Cerebellar nuclear complex (tissue), 1 donor: ENCODE results near the gene WWOX.
"Not testable (repeated sequence)": the region's sequence is repeated elsewhere in the genome, so short reads cannot be mapped to it uniquely, and the experiment has no call there.

Experiments used
- DNase-seq, 2 experiments: peaks; one replicate each; lab custom pipeline; 2025; lab: John Stamatoyannopoulos, UW

Gene WWOX

DNA sequence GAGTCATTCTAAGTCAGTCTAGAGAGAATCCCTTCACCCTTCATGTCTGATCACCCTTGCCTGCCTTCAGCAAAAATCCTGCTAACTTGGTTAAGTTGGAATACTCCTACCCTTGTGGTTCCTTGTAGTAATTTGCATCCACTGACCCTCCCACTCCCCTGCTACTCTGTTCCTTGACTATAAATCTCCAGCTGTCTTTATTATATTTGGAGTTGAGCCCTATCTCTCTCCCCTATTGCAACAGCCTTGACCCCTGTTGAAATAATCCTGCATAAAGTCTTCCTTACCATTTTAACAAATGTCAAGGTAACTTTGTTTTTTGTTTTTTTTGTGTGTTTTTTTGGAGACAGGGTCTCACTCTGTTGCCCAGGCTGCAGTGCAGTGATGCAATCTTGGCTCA lies 590.1 kb downstream of the WWOX start:
- no peak for DNase-seq

GRCh38 chr16:78690510-78690909 lies 591.1 kb downstream of the WWOX start:
- no peak for DNase-seq

- not testable (repeated sequence) for DNase-seq
Measured at GRCh38 chr16:78691746-78692145, 592.3 kb downstream of the WWOX start.

DNA sequence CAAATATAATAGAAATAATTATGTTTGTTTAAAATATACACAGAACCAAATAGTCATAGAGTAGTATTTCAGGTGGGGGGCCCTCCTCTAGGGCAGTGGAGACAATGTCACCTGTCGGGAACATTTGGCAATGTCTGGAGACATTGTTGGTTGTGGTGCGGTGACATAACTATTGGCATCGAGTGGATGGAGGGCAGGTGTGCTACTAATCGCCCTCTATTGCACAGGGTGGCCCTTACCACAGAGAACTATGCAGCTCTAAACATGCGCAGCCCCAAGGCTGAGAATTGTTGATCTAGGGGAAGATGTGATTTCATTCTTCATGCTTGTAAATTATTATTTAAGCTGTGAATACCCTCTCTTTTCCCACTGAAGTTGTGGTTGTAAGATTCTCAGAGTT lies 594.0 kb downstream of the WWOX start:
- no peak for DNase-seq

DNA sequence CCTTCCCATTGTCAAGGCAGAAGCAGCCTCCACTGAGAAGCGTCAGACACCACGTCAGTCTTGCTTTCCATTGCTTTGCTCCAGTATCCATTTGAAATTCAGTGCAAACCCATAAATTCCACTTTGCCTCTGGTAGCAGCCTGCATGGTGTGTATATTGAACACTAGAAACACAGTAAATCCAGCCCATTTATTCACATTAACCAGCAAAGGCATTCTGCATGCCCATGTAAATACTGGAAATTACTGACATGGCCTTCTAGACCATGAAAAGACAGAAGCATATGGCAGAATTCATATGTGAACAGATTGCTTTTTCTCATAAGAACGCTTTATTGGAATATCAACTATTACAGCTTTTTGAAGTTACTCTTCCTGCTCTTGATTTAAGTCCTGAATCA lies 595.0 kb downstream of the WWOX start:
- no peak for DNase-seq

- DNase-seq: no peak
Measured at GRCh38 chr16:78695391-78695790, 595.9 kb downstream of the WWOX start.

DNA sequence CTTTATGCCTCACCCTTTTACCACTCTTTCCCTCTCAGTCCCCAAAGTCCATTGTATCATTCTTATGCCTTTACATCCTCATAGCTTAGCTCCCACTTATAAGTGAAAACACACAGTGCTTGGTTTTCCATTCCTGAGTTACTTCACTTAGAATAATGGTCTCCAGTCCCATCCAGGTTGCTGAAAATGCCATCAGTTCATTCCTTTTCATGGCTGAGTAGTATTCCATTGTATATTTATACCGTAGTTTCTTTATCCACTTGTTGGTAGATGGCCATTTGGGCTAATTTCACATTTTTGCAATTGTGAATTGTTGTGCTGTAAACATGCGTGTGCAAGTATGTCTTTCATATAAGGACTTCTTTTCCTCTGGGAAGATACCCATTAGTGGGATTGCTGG lies 597.3 kb downstream of the WWOX start:
- no peak for DNase-seq

DNA sequence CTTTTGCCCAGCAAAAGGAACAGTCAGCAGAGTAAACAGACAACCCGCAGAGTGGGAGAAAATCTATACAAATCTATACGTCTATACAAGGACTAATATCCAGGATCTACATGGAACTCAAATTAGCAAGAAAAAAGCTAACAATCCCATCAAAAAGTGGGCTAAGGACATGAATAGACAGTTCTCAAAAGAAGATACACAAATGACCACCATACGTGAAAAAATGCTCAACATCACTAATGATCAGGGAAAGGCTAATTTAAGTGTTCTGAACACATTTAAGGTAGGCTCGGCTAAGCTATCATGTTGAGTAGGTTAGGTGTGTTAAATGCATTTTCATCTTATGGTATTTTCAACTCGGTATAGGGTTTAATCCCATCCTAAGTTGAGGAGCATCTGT lies 598.0 kb downstream of the WWOX start:
- no peak for DNase-seq

- DNase-seq: no peak
Measured at GRCh38 chr16:78703936-78704335, 604.5 kb downstream of the WWOX start.

DNA sequence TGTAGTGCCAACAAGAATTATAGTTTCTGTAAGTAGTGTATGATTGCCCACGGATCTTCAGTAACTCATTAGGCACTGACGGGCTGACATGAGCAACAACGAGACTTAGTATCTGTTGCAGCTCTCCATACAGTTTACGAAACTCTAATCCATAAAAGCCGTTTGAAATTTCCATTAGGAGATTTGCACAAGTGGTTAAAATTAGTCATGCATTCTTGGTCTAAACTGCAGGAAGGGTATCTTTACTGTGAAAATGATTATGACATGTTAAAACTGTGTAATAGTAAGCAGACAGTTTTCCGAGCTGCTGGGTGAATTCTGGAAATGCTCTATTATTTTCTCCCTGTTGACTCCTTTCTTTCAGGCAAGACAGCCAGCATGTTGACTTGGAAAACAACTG lies 605.0 kb downstream of the WWOX start:
- no peak for DNase-seq

DNA sequence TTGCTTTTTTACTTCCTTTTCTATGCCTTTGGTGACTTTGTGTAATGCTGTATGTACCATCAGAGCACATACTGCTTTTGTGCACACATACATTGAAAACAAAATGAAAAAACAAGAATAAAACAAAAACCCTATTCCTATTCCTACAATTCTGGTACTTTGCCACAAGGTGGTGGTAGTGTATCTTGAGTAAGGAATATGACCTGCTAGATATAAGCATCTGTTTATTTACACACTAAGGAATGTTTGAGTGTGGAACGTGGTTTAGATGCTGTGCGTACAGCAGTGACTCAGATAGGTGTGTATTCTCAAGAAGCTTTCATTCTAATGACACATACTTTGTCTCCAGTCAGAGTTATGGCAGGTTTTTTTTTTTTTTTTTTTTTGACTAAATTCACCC lies 606.2 kb downstream of the WWOX start:
- DNase-seq: no peak

DNA sequence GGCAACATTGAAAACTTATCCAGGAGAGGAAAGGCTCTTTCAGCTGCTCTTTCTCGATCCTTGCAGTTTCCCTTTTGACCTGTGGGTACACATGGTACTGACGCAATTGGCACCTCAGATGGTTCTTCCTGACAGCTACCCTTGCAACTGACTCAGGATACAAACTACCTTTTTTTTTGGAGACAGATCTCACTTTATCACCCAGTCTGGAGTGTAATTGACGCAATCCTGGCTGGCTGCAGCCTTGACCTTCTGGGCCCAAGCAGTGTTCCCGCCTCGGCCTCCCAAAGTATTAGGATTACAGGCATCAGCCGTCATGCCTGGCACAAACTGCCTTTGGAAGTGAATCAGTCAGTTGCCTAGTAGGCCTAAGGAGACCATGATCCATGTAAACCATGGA lies 607.2 kb downstream of the WWOX start:
- no peak for DNase-seq

GRCh38 chr16:78709137-78709884 lies 609.9 kb downstream of the WWOX start:
- no peak for DNase-seq

- no peak for DNase-seq
Measured at GRCh38 chr16:78715106-78715505, 615.7 kb downstream of the WWOX start.

- DNase-seq: no peak
Measured at GRCh38 chr16:78715673-78716072, 616.2 kb downstream of the WWOX start.

DNA sequence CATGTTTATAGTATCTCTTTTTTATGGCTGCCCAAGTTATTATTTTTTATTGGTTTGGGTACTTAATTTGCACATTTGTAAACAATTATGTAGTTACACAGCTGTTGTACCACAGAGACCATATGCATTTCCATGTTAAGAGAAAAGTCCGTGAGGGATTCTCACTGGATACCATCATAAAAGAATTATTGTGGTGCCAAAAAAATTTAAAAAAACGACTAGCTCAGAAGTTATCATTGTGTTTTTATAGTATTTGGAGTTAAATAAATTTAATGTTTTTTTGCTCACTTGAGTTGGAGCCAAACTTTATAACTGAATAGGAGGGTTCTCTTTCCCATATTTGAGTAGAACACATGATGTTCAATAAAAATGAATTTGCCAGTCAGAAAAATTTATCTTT lies 618.7 kb downstream of the WWOX start:
- no peak for DNase-seq

DNA sequence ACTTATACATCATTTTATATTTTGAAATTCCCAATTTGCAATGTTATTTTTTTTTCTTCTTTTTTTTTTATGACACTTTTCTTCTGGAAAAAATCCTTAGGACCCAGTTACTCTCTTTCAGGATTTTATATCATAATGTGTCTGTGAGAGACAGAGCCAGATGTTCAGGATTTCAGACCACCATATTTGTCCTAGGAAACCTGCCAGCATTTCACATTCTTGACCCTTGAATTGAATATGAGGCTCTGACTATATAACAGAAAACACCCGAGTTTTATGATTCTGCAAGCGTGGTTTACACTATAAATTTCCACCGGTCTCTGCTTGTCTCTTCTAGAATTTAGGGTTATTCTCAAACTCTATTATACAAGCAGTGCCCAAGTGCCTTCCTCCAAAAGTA lies 621.0 kb downstream of the WWOX start:
- DNase-seq: no peak

- no peak for DNase-seq
Measured at GRCh38 chr16:78727536-78727935, 628.1 kb downstream of the WWOX start.

DNA sequence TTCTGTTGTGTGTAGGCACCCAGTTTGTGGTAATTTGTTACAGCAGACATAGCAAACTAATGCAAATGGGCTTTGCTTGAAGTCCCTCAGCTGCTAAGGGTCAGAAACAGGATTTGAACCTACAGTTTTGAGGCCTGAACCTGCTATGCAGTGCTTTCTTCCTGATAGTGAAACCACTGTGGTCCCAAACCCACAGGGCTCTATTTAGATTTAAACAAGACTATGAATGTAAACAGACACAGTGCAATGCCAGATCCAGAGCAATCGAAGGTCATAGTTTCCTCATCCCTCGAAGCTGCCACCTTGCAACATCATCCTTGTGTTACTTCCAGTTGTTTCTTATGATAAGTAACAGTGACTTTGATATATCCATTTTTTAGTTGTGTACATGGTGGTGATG lies 630.2 kb downstream of the WWOX start:
- DNase-seq: no peak

GRCh38 chr16:78731785-78732184 lies 632.3 kb downstream of the WWOX start:
- DNase-seq: no peak

- DNase-seq: no peak
Measured at GRCh38 chr16:78732696-78733095, 633.2 kb downstream of the WWOX start.

GRCh38 chr16:78735337-78735736 lies 635.9 kb downstream of the WWOX start:
- no peak for DNase-seq

- no peak for DNase-seq
Measured at GRCh38 chr16:78737630-78738029, 638.2 kb downstream of the WWOX start.

GRCh38 chr16:78738557-78738956 lies 639.1 kb downstream of the WWOX start:
- DNase-seq: no peak
